OCI-LY7 (cell line): ENCODE results near the gene CTPS1. TPM values are rescaled to one million over a fixed set of nuclear protein-coding genes. Genes with fewer than 3 reads are reported as not detected.

ENCODE experiments used
- BruUV-seq: library from RNA; stranded (reverse); fragments of 400-500 nt; replicated peaks from 2 replicates; lab custom pipeline; 2021; lab: Mats Ljungman, UMichigan
- CTCF ChIA-PET: fragments of 300-600 bp; sonication (Branson Sonifier 250); formaldehyde crosslinking; loops from one replicate; lab custom pipeline; 2022; ENCODE audit warnings: antibody characterized with exemption; ENCODE audit not compliant: unreplicated experiment; lab: Charles Lee
- POLR2A ChIA-PET: fragments of 300-600 bp; sonication (Branson Sonifier 250); formaldehyde crosslinking; loops from one replicate; lab custom pipeline; 2022; ENCODE audit warnings: antibody characterized with exemption; lab: Charles Lee
- DNase-seq: peaks from one replicate; pipeline ENCODE4 v3.0.0-alpha.2; 2015; ENCODE audit warnings: low spot score
- H2AFZ ChIP-seq: fragments of 200-600 bp; sonication (generic), shearing (Covaris generic); 2 replicates; pipeline ENCODE4 v1.6.1; 2014; ENCODE audit warnings: mild to moderate bottlenecking, antibody characterized with exemption, low read length, moderate library complexity
- H3K27ac ChIP-seq: fragments of 200-600 bp; sonication (generic); 2 replicates; pipeline ENCODE4 v1.5.1; 2014; ENCODE audit warnings: mixed run types, low read depth, mild to moderate bottlenecking, moderate library complexity, low read length, inconsistent platforms; ENCODE audit not compliant: poor library complexity, severe bottlenecking
- H3K36me3 ChIP-seq: fragments of 200-600 bp; sonication (generic); 2 replicates; pipeline ENCODE4 v1.6.1; 2014; ENCODE audit warnings: mild to moderate bottlenecking, antibody characterized with exemption, low read length, moderate library complexity, mixed read lengths; ENCODE audit not compliant: insufficient read depth
- H3K4me1 ChIP-seq: fragments of 200-600 bp; sonication (generic); 2 replicates; pipeline ENCODE4 v1.5.1; 2014; ENCODE audit warnings: mild to moderate bottlenecking, low read length; ENCODE audit not compliant: insufficient read depth, poor library complexity, severe bottlenecking
- H3K4me2 ChIP-seq: fragments of 200-600 bp; sonication (generic); 2 replicates; pipeline ENCODE4 v1.6.1; 2014; ENCODE audit warnings: mild to moderate bottlenecking, low read length
- H3K4me3 ChIP-seq: fragments of 200-600 bp; sonication (generic); 2 replicates; pipeline ENCODE4 v1.5.1; 2014; ENCODE audit warnings: mild to moderate bottlenecking, low read depth, low read length; ENCODE audit not compliant: poor library complexity, severe bottlenecking
- H3K79me2 ChIP-seq: fragments of 200-600 bp; sonication (generic); 2 replicates; pipeline ENCODE4 v1.6.1; 2016; ENCODE audit warnings: low read depth, mild to moderate bottlenecking, low read length, moderate library complexity, mixed read lengths; ENCODE audit not compliant: insufficient read depth
- H3K9me2 ChIP-seq: fragments of 200-600 bp; sonication (generic); 2 replicates; pipeline ENCODE4 v1.6.1; 2016; ENCODE audit warnings: mild to moderate bottlenecking, low read length, mixed read lengths; ENCODE audit not compliant: insufficient read depth
- H3K9me3 ChIP-seq: fragments of 200-600 bp; sonication (generic); 2 replicates; pipeline ENCODE4 v1.6.1; 2014; ENCODE audit warnings: mild to moderate bottlenecking, mixed run types, low read length, mixed read lengths
- H4K20me1 ChIP-seq: fragments of 200-600 bp; sonication (generic); 2 replicates; pipeline ENCODE4 v1.6.1; 2014; ENCODE audit warnings: mild to moderate bottlenecking, antibody characterized with exemption, low read length, moderate library complexity, mixed read lengths; ENCODE audit not compliant: insufficient read depth
- EZH2phosphoT487 ChIP-seq: fragments of 200-600 bp; sonication (generic); IDR thresholded peaks from 2 replicates; pipeline ENCODE4 v1.6.1; 2018; ENCODE audit warnings: low read depth, borderline replicate concordance, mild to moderate bottlenecking, mixed run types, antibody characterized with exemption, low read length, moderate library complexity, mixed read lengths
- intact Hi-C: fragments of 100-400 bp; cut with micrococcal nuclease; formaldehyde crosslinking; loops from one replicate; pipeline ENCODE4 v1.10.0; 2022; ENCODE audit not compliant: unreplicated experiment
- total RNA-seq, 2 experiments: library from RNA; depleted of rRNA in 1 of 2; stranded (reverse); fragments of >200 nt in 1 of 2; shearing (Covaris generic) in 1 of 2; gene quantifications; 2 replicates each; pipeline ENCODE4 v1.2.3, GENCODE V29; 2014 to 2022
- TF ChIP-seq, protein P1 (sequence below): fragments of 200-600 bp; sonication (generic); conservative IDR thresholded peaks from 2 replicates; pipeline ENCODE4 v1.5.1; 2014; ENCODE audit warnings: mild to moderate bottlenecking, antibody characterized with exemption, low read length, moderate library complexity, mixed read lengths

CTPS1 gene
- total RNA-seq, 2 experiments from 2014 or later: 58.9 to 117 TPM

DNA sequence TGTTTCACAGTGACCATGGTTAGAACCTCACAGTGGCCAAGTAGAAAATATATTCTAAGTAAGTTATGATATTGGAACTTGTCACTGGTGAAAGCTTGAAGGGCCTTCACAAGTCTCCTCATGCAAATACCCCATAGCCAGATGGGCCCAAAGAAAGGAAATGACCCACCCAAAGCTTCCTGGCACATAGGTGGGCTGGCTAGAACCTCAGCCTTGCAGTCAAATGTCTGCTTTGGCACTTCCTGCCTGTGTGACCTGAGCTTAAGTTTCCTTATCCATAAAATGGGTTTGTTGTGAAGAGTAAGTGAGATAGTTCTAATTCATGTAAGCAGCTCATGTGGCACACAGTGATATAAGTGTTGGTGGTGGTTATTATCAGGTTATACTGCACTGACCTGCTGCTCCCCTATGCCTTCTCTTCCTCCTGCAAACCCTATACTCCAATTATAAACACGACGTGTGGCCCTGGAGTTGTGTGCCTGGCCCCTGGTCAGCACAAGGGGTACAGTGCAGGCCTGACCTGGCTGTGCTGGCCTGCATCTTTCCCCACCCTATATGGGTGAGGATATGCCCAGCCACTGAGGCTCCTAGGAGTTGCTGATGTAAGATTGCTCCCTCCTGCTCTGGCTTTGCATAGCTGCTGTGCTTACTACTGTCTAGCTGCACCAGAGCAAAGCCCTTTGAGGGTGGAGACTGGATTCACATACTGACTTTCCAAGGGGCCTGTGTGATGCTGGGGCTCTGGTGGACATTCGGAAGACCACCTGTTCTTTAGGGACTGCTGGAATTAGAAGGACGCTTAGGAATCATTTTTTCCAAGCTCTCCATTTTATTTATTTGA is 46.7 kb downstream of the CTPS1 start:
- no peaks in the 10 kb centered on the region for H3K9me3 ChIP-seq
- no peak overlapping the region for H3K4me2 ChIP-seq
- H3K9me2 ChIP-seq: no peaks in the 10 kb centered on the region
- DNase-seq: peak; percentile 30
- POLR2A ChIA-PET: interaction anchor here (0.6 to 0.7 kb wide), 2 partner anchors 215 to 804 kb away, joined by 4 read pairs; no protein-coding TSS in a partner anchor
- BruUV-seq: no TSS peak
- no peak overlapping the region for H3K27ac ChIP-seq
- H3K79me2 ChIP-seq: no peaks in the 10 kb centered on the region
- CTCF ChIA-PET: no interaction called here
- no peak overlapping the region for H3K4me3 ChIP-seq
- H3K36me3 ChIP-seq: peaks cover 38% of the 10 kb centered on the region
- peaks cover 8% of the 10 kb centered on the region for H3K4me1 ChIP-seq
- H4K20me1 ChIP-seq: no peaks in the 10 kb centered on the region
- H2AFZ ChIP-seq: no peak overlapping the region
- intact Hi-C loops: loop anchor here (10.0 kb wide), 1 partner anchor 219 kb away; the partner anchor contains the start of gene SCMH1
- TF ChIP-seq, protein P1, sequence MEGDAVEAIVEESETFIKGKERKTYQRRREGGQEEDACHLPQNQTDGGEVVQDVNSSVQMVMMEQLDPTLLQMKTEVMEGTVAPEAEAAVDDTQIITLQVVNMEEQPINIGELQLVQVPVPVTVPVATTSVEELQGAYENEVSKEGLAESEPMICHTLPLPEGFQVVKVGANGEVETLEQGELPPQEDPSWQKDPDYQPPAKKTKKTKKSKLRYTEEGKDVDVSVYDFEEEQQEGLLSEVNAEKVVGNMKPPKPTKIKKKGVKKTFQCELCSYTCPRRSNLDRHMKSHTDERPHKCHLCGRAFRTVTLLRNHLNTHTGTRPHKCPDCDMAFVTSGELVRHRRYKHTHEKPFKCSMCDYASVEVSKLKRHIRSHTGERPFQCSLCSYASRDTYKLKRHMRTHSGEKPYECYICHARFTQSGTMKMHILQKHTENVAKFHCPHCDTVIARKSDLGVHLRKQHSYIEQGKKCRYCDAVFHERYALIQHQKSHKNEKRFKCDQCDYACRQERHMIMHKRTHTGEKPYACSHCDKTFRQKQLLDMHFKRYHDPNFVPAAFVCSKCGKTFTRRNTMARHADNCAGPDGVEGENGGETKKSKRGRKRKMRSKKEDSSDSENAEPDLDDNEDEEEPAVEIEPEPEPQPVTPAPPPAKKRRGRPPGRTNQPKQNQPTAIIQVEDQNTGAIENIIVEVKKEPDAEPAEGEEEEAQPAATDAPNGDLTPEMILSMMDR: no peak
- no peak for TF ChIP-seq EZH2phosphoT487

DNA sequence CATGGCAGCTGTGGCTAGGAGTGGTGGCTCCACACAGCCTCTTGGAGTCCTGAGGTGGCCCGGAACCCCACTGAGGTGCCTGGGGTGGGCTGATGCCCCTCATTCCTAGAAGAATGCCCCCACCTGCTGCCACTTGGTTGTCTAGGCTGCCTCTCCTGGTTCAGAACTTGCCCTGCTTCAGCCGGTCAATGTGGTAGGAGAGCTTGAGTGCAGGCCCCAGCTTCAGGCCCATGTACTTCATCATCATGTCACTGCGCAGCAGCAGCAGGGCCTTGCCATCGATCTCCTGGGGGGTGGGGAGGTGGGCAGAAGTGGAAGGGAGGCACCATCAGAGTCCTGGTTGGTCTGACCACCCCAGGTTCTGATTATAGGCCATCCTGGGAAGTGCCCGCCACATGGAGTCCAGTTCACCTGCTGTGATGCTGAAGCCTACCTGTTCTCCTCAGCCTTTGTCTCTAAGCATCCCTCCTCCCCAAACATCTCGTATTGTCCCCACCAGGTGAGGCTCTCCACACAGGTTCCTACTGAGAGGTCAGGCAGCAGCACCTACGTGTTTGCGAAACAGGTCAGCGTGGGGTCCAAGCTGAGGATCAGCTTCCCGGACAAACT is 48.6 kb downstream of the CTPS1 start:
- no peaks in the 10 kb centered on the region for H3K9me2 ChIP-seq
- DNase-seq: no peak
- POLR2A ChIA-PET: no interaction called here
- no peak overlapping the region for H3K4me2 ChIP-seq
- H3K4me3 ChIP-seq: no peak overlapping the region
- no peaks in the 10 kb centered on the region for H3K79me2 ChIP-seq
- intact Hi-C loops: loop anchor here (10.0 kb wide), 1 partner anchor 217 kb away; the partner anchor contains the start of gene SCMH1
- no TSS peak for BruUV-seq
- TF ChIP-seq, protein P1: no peak
- no peak for TF ChIP-seq EZH2phosphoT487
- H3K36me3 ChIP-seq: peaks cover 53% of the 10 kb centered on the region
- no peak overlapping the region for H3K27ac ChIP-seq
- H3K9me3 ChIP-seq: no peaks in the 10 kb centered on the region
- CTCF ChIA-PET: no interaction called here
- peaks cover 8% of the 10 kb centered on the region for H3K4me1 ChIP-seq
- no peak overlapping the region for H2AFZ ChIP-seq
- no peaks in the 10 kb centered on the region for H4K20me1 ChIP-seq
